Measurements from ENCODE around the gene RBMS1. TPM values are rescaled to one million over a fixed set of nuclear protein-coding genes. Genes with fewer than 3 reads are reported as not detected.

Gene RBMS1
- total RNA-seq, 1 experiment from 2014 or later: 77.5 TPM

DNA sequence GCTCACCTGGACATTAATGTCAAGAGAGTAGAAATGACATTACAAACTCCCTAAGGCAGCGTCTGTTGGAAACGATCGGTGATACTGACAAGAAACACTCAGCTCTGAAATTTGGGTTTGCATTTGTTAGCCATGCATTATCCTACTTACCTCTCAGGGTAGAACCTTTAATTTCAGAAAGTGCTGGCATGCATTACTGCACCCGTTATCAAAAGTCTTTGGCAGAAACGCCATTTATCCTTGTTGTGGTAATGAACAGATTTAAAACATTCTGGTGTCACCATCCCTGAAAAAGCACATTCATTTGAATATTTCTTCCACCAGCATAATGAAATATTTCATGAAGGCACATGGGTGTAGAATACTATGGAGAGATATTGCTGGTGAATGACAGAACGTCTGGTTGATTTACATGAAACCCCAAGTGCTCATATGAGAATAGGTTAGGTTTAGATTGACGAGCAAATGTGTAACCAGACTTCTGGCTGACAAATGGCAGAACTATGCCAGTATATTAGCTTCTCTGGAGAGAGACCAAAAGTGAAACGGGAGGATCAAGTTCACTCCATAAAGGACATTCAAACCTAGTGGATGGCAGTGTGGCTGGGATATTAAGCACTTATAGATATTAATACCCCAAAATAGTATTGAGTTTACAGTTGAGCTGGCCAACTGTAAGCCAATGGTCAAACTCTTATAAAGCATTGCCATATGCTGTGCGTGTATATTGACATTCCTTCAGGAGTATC, 240.0 kb downstream of the RBMS1 start:
- no peaks in the 10 kb centered on the region for H3K36me3 Mint-ChIP-seq (ENCODE audit: insufficient read depth in 1 of 3, low read depth in 3 of 3)
- Histone ChIP-seq H4K8ac (replicated peaks; ENCODE audit: insufficient read length, low read depth, low read length) (no peak overlapping the region), H3K4me2 (ENCODE audit: insufficient read depth, insufficient read length, low read length) (no peak overlapping the region), H3K79me1 (ENCODE audit: insufficient read depth, low read depth, low read length, poor library complexity, severe bottlenecking) (no peaks in the 10 kb centered on the region), H2BK20ac (ENCODE audit: low read depth, low read length, poor library complexity, severe bottlenecking) (no peak overlapping the region), H2AFZ (ENCODE audit: low read length) (no peak overlapping the region), H3K79me2 (ENCODE audit: insufficient read depth, low read length) (no peaks in the 10 kb centered on the region), H3K4ac (ENCODE audit: low read depth, low read length) (no peak overlapping the region), H3K9ac (ENCODE audit: extremely low read depth, insufficient read length, low read length) (no peak overlapping the region), H3K4me1 (ENCODE audit: insufficient read depth, low read length) (peaks cover 2% of the 10 kb centered on the region; the same call in 1 of the 2 replicates), H4K91ac (ENCODE audit: insufficient read length, low read depth, low read length) (no peak overlapping the region), H3K14ac (ENCODE audit: insufficient read depth, low read length) (no peak overlapping the region), H3K9me3 (ENCODE audit: control insufficient read depth, low read depth, low read length) (no peaks in the 10 kb centered on the region), H2AK5ac (ENCODE audit: insufficient read length, low read length) (no peak overlapping the region), H2BK120ac (ENCODE audit: low read depth, low read length, poor library complexity, severe bottlenecking) (no peak overlapping the region), H3K23me2 (ENCODE audit: insufficient read length, low read depth, low read length, poor library complexity, severe bottlenecking) (no peaks in the 10 kb centered on the region), H3K23ac (ENCODE audit: insufficient read length, low read depth, low read length) (no peak overlapping the region), H3K56ac (ENCODE audit: insufficient read length, low read depth, low read length) (no peak overlapping the region), H3K27ac (ENCODE audit: insufficient read length, low read depth, low read length) (no peak overlapping the region), H3K27me3 (ENCODE audit: insufficient read depth, low read length) (no peaks in the 10 kb centered on the region), H4K20me1 (ENCODE audit: control insufficient read depth, insufficient read depth, insufficient read length) (no peaks in the 10 kb centered on the region), H2BK15ac (ENCODE audit: low read depth, low read length) (no peak overlapping the region), H2BK5ac (ENCODE audit: insufficient read length, low read length) (no peak overlapping the region), H3K18ac (ENCODE audit: insufficient read length, low read depth, low read length) (no peak overlapping the region), H4K5ac (ENCODE audit: insufficient read length, low read depth, low read length) (no peak overlapping the region), H3T11ph (ENCODE audit: low read length) (no peak overlapping the region), H2BK12ac (ENCODE audit: insufficient read length, low read depth, low read length) (no peak overlapping the region)
- no peak overlapping the region for H3K27ac Mint-ChIP-seq
- H3K27me3 Mint-ChIP-seq (ENCODE audit: low read depth): no peaks in the 10 kb centered on the region; the same call in 1 of the 2 replicates
- peaks cover 4 to 8% of the 10 kb centered on the region in 2 experiments; a peak in 2 of 4 replicates for H3K4me1 Mint-ChIP-seq
- WGBS (ENCODE audit: extremely low coverage, insufficient read length, low lambda C conversion rate): no CpG with 5 or more reads among the region's 9 CpGs
- TF ChIP-seq, protein P1, sequence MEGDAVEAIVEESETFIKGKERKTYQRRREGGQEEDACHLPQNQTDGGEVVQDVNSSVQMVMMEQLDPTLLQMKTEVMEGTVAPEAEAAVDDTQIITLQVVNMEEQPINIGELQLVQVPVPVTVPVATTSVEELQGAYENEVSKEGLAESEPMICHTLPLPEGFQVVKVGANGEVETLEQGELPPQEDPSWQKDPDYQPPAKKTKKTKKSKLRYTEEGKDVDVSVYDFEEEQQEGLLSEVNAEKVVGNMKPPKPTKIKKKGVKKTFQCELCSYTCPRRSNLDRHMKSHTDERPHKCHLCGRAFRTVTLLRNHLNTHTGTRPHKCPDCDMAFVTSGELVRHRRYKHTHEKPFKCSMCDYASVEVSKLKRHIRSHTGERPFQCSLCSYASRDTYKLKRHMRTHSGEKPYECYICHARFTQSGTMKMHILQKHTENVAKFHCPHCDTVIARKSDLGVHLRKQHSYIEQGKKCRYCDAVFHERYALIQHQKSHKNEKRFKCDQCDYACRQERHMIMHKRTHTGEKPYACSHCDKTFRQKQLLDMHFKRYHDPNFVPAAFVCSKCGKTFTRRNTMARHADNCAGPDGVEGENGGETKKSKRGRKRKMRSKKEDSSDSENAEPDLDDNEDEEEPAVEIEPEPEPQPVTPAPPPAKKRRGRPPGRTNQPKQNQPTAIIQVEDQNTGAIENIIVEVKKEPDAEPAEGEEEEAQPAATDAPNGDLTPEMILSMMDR (conservative IDR thresholded peaks at IDR 0.05): no peak
- no peak for DNase-seq
- H3K9me3 Mint-ChIP-seq: no peaks in the 10 kb centered on the region
- no peak overlapping the region for H3K4me3 Mint-ChIP-seq

All from H9 (cell line).